ENCODE results near the gene DHX9.

The DHX9 gene

DNA sequence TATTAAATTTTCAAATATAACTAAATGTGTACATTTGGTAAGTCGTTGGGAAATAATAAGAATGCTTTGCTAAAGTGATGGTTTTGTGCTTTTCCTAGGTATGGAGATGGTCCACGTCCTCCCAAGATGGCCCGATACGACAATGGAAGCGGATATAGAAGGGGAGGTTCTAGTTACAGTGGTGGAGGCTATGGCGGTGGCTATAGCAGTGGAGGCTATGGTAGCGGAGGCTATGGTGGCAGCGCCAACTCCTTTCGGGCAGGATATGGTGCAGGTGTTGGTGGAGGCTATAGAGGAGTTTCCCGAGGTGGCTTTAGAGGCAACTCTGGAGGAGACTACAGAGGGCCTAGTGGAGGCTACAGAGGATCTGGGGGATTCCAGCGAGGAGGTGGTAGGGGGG lies 47.8 kb downstream of the DHX9 start:
- Histone ChIP-seq H2AFZ (ENCODE audit: low read depth, low read length) (no peak overlapping the region), H3K36me3 (ENCODE audit: insufficient read depth, low read length) (peaks cover 79% of the 10 kb centered on the region), H3K9me3 (ENCODE audit: insufficient read depth, low read length, severe bottlenecking) (no peaks in the 10 kb centered on the region), H3K4me2 (ENCODE audit: insufficient read depth, low read length) (no peak overlapping the region), H4K20me1 (ENCODE audit: insufficient read depth, low read length) (peaks cover 17% of the 10 kb centered on the region; the same call in 1 of the 2 replicates), H3K27ac (ENCODE audit: low read length) (no peak overlapping the region), H3K9ac (ENCODE audit: low read depth, low read length) (no peak overlapping the region), H3K27me3 (ENCODE audit: insufficient read depth, low read length, poor library complexity) (no peaks in the 10 kb centered on the region), H3K4me1 (ENCODE audit: insufficient read depth, low read length) (peaks cover 49% of the 10 kb centered on the region), H3K79me2 (ENCODE audit: insufficient read depth, low read length) (peaks cover 2% of the 10 kb centered on the region; the same call in 1 of the 2 replicates), H3K4me3 (ENCODE audit: low read depth in 1 of 2, low read length in 2 of 2) (no peak overlapping the region)
- no peak for DNase-seq
- no peak for ATAC-seq (ENCODE audit: insufficient read depth, low read depth)
- TF ChIP-seq, protein P1, sequence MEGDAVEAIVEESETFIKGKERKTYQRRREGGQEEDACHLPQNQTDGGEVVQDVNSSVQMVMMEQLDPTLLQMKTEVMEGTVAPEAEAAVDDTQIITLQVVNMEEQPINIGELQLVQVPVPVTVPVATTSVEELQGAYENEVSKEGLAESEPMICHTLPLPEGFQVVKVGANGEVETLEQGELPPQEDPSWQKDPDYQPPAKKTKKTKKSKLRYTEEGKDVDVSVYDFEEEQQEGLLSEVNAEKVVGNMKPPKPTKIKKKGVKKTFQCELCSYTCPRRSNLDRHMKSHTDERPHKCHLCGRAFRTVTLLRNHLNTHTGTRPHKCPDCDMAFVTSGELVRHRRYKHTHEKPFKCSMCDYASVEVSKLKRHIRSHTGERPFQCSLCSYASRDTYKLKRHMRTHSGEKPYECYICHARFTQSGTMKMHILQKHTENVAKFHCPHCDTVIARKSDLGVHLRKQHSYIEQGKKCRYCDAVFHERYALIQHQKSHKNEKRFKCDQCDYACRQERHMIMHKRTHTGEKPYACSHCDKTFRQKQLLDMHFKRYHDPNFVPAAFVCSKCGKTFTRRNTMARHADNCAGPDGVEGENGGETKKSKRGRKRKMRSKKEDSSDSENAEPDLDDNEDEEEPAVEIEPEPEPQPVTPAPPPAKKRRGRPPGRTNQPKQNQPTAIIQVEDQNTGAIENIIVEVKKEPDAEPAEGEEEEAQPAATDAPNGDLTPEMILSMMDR (IDR thresholded peaks at IDR 0.05; ENCODE audit: borderline replicate concordance, extremely low read depth, low read length, poor library complexity, severe bottlenecking) = no peak
- no peak for TF ChIP-seq EZH2 (IDR thresholded peaks at IDR 0.05; ENCODE audit: borderline replicate concordance, low read depth, low read length, severe bottlenecking)

- no peak overlapping the region for H3K4me3 ChIP-seq (ENCODE audit: low read depth in 1 of 2, low read length in 2 of 2)
- peak overlapping the region; percentile 84 for H3K27ac ChIP-seq (ENCODE audit: low read length)
- no peak for DNase-seq
- peaks cover 61% of the 10 kb centered on the region for H3K36me3 ChIP-seq (ENCODE audit: insufficient read depth, low read length)
- no peak overlapping the region for H3K4me2 ChIP-seq (ENCODE audit: insufficient read depth, low read length)
- no peaks in the 10 kb centered on the region for H3K27me3 ChIP-seq (ENCODE audit: insufficient read depth, low read length, poor library complexity)
- no peak for ATAC-seq (ENCODE audit: insufficient read depth, low read depth)
- H3K9ac ChIP-seq (ENCODE audit: low read depth, low read length) = peak overlapping the region; percentile 37; the same call in 1 of the 2 replicates
- no peak overlapping the region for H2AFZ ChIP-seq (ENCODE audit: low read depth, low read length)
- H3K9me3 ChIP-seq (ENCODE audit: insufficient read depth, low read length, severe bottlenecking) = no peaks in the 10 kb centered on the region
- 0 out of 2 replicates have a peak, but pooled peaks cover 2% of the 10 kb centered on the region for H3K79me2 ChIP-seq (ENCODE audit: insufficient read depth, low read length)
- TF ChIP-seq, protein P1 (IDR thresholded peaks at IDR 0.05; ENCODE audit: borderline replicate concordance, extremely low read depth, low read length, poor library complexity, severe bottlenecking) = no peak
- no peak for TF ChIP-seq EZH2 (IDR thresholded peaks at IDR 0.05; ENCODE audit: borderline replicate concordance, low read depth, low read length, severe bottlenecking)
- H4K20me1 ChIP-seq (ENCODE audit: insufficient read depth, low read length) = peaks cover 14% of the 10 kb centered on the region; the same call in 1 of the 2 replicates
- H3K4me1 ChIP-seq (ENCODE audit: insufficient read depth, low read length) = peaks cover 49% of the 10 kb centered on the region
Observed at GRCh38 chr1:182888736-182889531, 49.8 kb downstream of the DHX9 start.

DNA sequence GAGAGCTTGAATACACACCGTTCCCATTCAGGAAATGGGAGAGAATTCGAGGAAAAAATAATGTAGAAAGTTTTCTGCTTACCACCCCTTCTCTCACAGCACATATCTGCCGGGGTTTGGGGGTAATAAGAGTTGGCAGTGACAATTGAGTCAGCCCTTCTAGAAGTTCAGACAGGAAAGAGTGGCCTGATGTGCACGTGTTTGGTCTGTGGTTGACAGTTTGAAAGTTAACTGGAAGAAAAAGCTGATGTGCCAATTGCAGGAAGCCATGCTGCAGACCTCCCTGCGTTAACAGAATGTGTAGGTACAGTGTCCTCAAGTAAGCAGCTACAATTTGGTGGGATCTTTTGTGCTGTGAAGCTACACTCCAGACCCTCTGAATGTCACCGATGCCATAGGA lies 50.9 kb downstream of the DHX9 start:
- H3K4me1 ChIP-seq (ENCODE audit: insufficient read depth, low read length) = peaks cover 47% of the 10 kb centered on the region
- 0 out of 2 replicates have a peak overlapping the region, but pooled peaks have one; percentile 41 for H2AFZ ChIP-seq (ENCODE audit: low read depth, low read length)
- no peaks in the 10 kb centered on the region for H3K79me2 ChIP-seq (ENCODE audit: insufficient read depth, low read length)
- no peak overlapping the region for H3K4me3 ChIP-seq (ENCODE audit: low read depth in 1 of 2, low read length in 2 of 2)
- H3K36me3 ChIP-seq (ENCODE audit: insufficient read depth, low read length) = peaks cover 51% of the 10 kb centered on the region
- no peaks in the 10 kb centered on the region for H3K27me3 ChIP-seq (ENCODE audit: insufficient read depth, low read length, poor library complexity)
- TF ChIP-seq, protein P1 (IDR thresholded peaks at IDR 0.05; ENCODE audit: borderline replicate concordance, extremely low read depth, low read length, poor library complexity, severe bottlenecking) = no peak
- no peak for TF ChIP-seq EZH2 (IDR thresholded peaks at IDR 0.05; ENCODE audit: borderline replicate concordance, low read depth, low read length, severe bottlenecking)
- H3K9ac ChIP-seq (ENCODE audit: low read depth, low read length) = peak overlapping the region; percentile 37; the same call in 1 of the 2 replicates
- peaks cover 11% of the 10 kb centered on the region; the same call in 1 of the 2 replicates for H4K20me1 ChIP-seq (ENCODE audit: insufficient read depth, low read length)
- no peak overlapping the region for H3K4me2 ChIP-seq (ENCODE audit: insufficient read depth, low read length)
- H3K9me3 ChIP-seq (ENCODE audit: insufficient read depth, low read length, severe bottlenecking) = no peaks in the 10 kb centered on the region
- H3K27ac ChIP-seq (ENCODE audit: low read length) = peak overlapping the region; percentile 84
- DNase-seq (peak; percentile 72), ATAC-seq (ENCODE audit: insufficient read depth, low read depth) (peak; percentile 88)

All from DND-41 (cell line).